K562 (cell line): ENCODE data around the gene GOLGA6L2.

ENCODE experiments used
- NFYB ChIP-seq: IDR thresholded peaks from 2 replicates; pipeline ENCODE4 v1.6.1; 2011; ENCODE audit warnings: mild to moderate bottlenecking, moderate library complexity; ENCODE audit not compliant: insufficient read length; ENCODE audit errors: extremely low read depth
- POLR2AphosphoS5 ChIP-seq: IDR thresholded peaks from 2 replicates; pipeline ENCODE4 v1.6.1; 2011; ENCODE audit warnings: mild to moderate bottlenecking, low read depth, low read length, moderate library complexity; ENCODE audit not compliant: control insufficient read depth, insufficient read depth
- TGIF2 ChIP-seq: sonication (generic); formaldehyde crosslinking; IDR thresholded peaks from 2 replicates; pipeline ENCODE4 v1.8.1; 2022; ENCODE audit warnings: mild to moderate bottlenecking, missing genetic modification reagents, moderate library complexity
- ZNF316 ChIP-seq: fragments of 450-650 bp; IDR thresholded peaks from 2 replicates; pipeline ENCODE4 v1.6.1; 2016
- ZNF444 ChIP-seq: fragments of 250-450 bp; sonication (Bioruptor Pico); IDR thresholded peaks from 2 replicates; pipeline ENCODE4 v1.4.0; 2020; ENCODE audit warnings: mild to moderate bottlenecking, moderate library complexity
- TF ChIP-seq, protein P1 (sequence below): sonication (generic); formaldehyde crosslinking; IDR thresholded peaks from 2 replicates; pipeline ENCODE4 v1.8.0; 2022; ENCODE audit warnings: mild to moderate bottlenecking, low read depth, missing genetic modification reagents
- TF ChIP-seq, protein P2 (sequence below), 3 experiments: IDR thresholded peaks in 2 of 3; conservative IDR thresholded peaks in 1 of 3; 2 replicates each; pipeline ENCODE4 v1.5.1; 2011 to 2012; ENCODE audit warnings: low read length in 3 of 3, mild to moderate bottlenecking in 3 of 3, control low read depth in 2 of 3, improper control_type of control experiment in 1 of 3, inconsistent platforms in 1 of 3, low read depth in 1 of 3, mixed read lengths in 1 of 3, moderate library complexity in 1 of 3; ENCODE audit not compliant: insufficient read depth in 2 of 3

DNA sequence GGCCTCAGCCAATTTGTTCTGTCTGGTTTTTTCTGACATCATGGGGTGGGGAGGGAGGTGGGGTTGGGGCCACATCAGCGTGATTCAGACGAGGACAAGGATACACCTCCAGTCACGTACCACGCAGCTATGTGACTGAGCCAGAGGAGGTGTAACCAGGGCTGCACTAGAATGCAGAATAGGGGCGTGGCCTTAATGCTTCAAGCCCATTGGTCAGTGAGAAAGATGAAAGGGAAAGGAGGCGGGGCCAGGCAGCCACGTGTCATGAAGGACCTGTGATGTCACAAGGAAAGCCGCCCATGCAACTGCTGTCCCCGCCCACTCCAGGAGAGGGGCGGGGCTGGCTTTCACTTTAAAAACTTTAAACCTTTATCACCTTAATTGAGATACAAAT, at the start of gene GOLGA6L2:
- TF ChIP-seq TGIF2 (CRISPR knock-in tag) (no peak), ZNF444 (no peak), POLR2AphosphoS5 (no peak), NFYB (no peak), ZNF316 (no peak)
- TF ChIP-seq, protein P1, sequence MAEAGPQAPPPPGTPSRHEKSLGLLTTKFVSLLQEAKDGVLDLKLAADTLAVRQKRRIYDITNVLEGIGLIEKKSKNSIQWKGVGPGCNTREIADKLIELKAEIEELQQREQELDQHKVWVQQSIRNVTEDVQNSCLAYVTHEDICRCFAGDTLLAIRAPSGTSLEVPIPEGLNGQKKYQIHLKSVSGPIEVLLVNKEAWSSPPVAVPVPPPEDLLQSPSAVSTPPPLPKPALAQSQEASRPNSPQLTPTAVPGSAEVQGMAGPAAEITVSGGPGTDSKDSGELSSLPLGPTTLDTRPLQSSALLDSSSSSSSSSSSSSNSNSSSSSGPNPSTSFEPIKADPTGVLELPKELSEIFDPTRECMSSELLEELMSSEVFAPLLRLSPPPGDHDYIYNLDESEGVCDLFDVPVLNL (CRISPR knock-in tag), result no peak
- TF ChIP-seq, protein P2, sequence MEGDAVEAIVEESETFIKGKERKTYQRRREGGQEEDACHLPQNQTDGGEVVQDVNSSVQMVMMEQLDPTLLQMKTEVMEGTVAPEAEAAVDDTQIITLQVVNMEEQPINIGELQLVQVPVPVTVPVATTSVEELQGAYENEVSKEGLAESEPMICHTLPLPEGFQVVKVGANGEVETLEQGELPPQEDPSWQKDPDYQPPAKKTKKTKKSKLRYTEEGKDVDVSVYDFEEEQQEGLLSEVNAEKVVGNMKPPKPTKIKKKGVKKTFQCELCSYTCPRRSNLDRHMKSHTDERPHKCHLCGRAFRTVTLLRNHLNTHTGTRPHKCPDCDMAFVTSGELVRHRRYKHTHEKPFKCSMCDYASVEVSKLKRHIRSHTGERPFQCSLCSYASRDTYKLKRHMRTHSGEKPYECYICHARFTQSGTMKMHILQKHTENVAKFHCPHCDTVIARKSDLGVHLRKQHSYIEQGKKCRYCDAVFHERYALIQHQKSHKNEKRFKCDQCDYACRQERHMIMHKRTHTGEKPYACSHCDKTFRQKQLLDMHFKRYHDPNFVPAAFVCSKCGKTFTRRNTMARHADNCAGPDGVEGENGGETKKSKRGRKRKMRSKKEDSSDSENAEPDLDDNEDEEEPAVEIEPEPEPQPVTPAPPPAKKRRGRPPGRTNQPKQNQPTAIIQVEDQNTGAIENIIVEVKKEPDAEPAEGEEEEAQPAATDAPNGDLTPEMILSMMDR (IDR thresholded peaks at IDR 0.05 in 2 of 3, conservative IDR thresholded peaks at IDR 0.05 in 1 of 3; ENCODE audit: insufficient read depth in 2 of 3, low read depth in 1 of 3, low read length in 3 of 3), result no peak
